Gastrocnemius medialis (tissue), 4 donors: ENCODE data around the gene CCDC177.

Source experiments
- CTCF ChIP-seq, 5 experiments: fragments of 450-650 bp in 3 of 5; fragments of 200-600 bp in 2 of 5; sonication (generic) in 2 of 5; IDR thresholded peaks in 4 of 5; conservative IDR thresholded peaks in 1 of 5; 1 replicate in 4 of 5; 2 replicates in 1 of 5; pipeline ENCODE4 v1.5.1; 2016 to 2019; ENCODE audit warnings: antibody characterized with exemption in 5 of 5, mild to moderate bottlenecking in 3 of 5, moderate library complexity in 3 of 5
- POLR2A ChIP-seq, 2 donors: fragments of 450-650 bp; IDR thresholded peaks; one replicate each; pipeline ENCODE4 v1.6.1; 2017; ENCODE audit warnings: antibody characterized with exemption in 2 of 2, mild to moderate bottlenecking in 2 of 2, moderate library complexity in 2 of 2

GRCh38 chr14:69554500-69554899, 20.2 kb downstream of the CCDC177 start:
- TF ChIP-seq POLR2A (IDR thresholded peaks at IDR 0.05) (no peak), CTCF (IDR thresholded peaks at IDR 0.05 in 4 of 5, conservative IDR thresholded peaks at IDR 0.05 in 1 of 5) (no peak)
